A549 (cell line): ENCODE results near the gene PARD6A.

ENCODE experiments used
- CHD4 ChIP-seq: fragments of 200-600 bp; sonication (generic); IDR thresholded peaks from 2 replicates; pipeline ENCODE4 v1.6.1; 2016; ENCODE audit warnings: antibody characterized with exemption, mild to moderate bottlenecking, borderline replicate concordance
- CTCF ChIP-seq: fragments of >200 bp; sonication (Bioruptor Twin); formaldehyde crosslinking; IDR thresholded peaks from 3 replicates; pipeline ENCODE4 v1.5.1; 2016
- EP300 ChIP-seq, 2 experiments: fragments of >200 bp; sonication (Bioruptor Twin); formaldehyde crosslinking; IDR thresholded peaks; 2 replicates in 1 of 2; 3 replicates in 1 of 2; pipeline ENCODE4 v1.6.1; 2016 to 2017
- JUN ChIP-seq, 2 experiments: fragments of >200 bp; sonication (Bioruptor Twin); formaldehyde crosslinking; IDR thresholded peaks; 2 replicates in 1 of 2; 3 replicates in 1 of 2; pipeline ENCODE4 v1.6.1; 2016 to 2017
- PBX3 ChIP-seq: IDR thresholded peaks from 2 replicates; pipeline ENCODE4 v1.6.1; 2012
- POLR2A ChIP-seq: IDR thresholded peaks from 2 replicates; pipeline ENCODE4 v1.6.1; 2012; ENCODE audit warnings: mild to moderate bottlenecking, low read length
- POLR2AphosphoS2 ChIP-seq: conservative IDR thresholded peaks from 2 replicates; pipeline ENCODE4 v1.6.1; 2012; ENCODE audit warnings: low read length, improper control_type of control experiment, inconsistent platforms
- RARB ChIP-seq: fragments of 250-450 bp; sonication (Bioruptor Pico); IDR thresholded peaks from 2 replicates; pipeline ENCODE4 v1.8.0; 2021; ENCODE audit warnings: mild to moderate bottlenecking, moderate library complexity
- REST ChIP-seq: fragments of 200-600 bp; sonication (generic); IDR thresholded peaks from 2 replicates; pipeline ENCODE4 v1.6.1; 2016; ENCODE audit warnings: antibody characterized with exemption, mild to moderate bottlenecking, moderate library complexity

DNA sequence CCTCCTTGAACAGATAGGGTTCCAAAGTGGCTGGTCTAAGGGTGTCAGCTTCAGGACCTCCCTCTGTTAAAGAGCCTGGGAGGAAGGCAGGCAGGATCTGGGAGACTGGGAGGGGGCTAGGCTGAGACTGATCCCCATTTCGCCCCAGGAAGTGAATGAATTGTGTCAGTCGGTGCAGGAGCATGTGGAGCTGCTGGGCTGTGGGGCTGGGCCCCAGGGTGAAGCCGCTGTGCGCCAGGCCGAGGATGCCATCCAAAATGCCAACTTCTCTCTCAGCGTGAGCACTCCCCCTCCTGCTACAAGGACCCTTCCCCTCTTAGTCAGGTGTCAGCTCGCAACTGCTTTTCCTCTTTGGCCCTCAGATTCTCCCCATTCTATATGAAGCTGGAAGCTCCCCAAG lies 9.7 kb upstream of the PARD6A start:
- TF ChIP-seq POLR2A, result no peak
- no peak for TF ChIP-seq RARB
- no peak for TF ChIP-seq CTCF
- no peak for TF ChIP-seq CHD4
- no peak for TF ChIP-seq REST
- TF ChIP-seq PBX3, result no peak
- no peak for TF ChIP-seq EP300 (IDR thresholded peaks at IDR 0.05)
- TF ChIP-seq JUN (IDR thresholded peaks at IDR 0.05), result no peak
- TF ChIP-seq POLR2AphosphoS2, result no peak
